ENCODE measurements around the gene NOVA2.

GRCh38 chr19:46020819-46021125 lies 47.1 kb upstream of the NOVA2 start:
- no peak for TF ChIP-seq CTCF (IDR thresholded peaks at IDR 0.05 in 2 of 3, conservative IDR thresholded peaks at IDR 0.05 in 1 of 3; ENCODE audit: borderline replicate concordance in 1 of 3, insufficient read depth in 1 of 3, low read depth in 2 of 3, low read length in 2 of 3)
- TF ChIP-seq ZNF274 (IDR thresholded peaks at IDR 0.05; ENCODE audit: low read depth, low read length) = no peak
- no peak for TF ChIP-seq POLR2A (IDR thresholded peaks at IDR 0.05; ENCODE audit: borderline replicate concordance, extremely low read depth, insufficient read depth, insufficient read length)
- no peak for TF ChIP-seq ATF3 (IDR thresholded peaks at IDR 0.05)
- TF ChIP-seq RAD21 (IDR thresholded peaks at IDR 0.05; ENCODE audit: low read depth) = no peak
- TF ChIP-seq SIN3A (IDR thresholded peaks at IDR 0.05; ENCODE audit: low read depth) = no peak
- no peak for TF ChIP-seq EZH2 (IDR thresholded peaks at IDR 0.05)
- no peak for TF ChIP-seq REST (IDR thresholded peaks at IDR 0.05; ENCODE audit: low read depth)
- TF ChIP-seq MAX (IDR thresholded peaks at IDR 0.05) = no peak
